H1 (cell line): ENCODE measurements around the gene EDEM1. TPM values are rescaled to one million over a fixed set of nuclear protein-coding genes. Genes with fewer than 3 reads are reported as not detected.

Experiments
- CTCF ChIA-PET: fragments of 300-600 bp; sonication (Branson Sonifier 250); formaldehyde crosslinking; loops from one replicate; lab custom pipeline; 2021; ENCODE audit not compliant: partially characterized antibody; lab: Charles Lee
- POLR2A ChIA-PET: fragments of 300-600 bp; sonication (Branson Sonifier 250); formaldehyde crosslinking; loops from one replicate; lab custom pipeline; 2021; ENCODE audit warnings: inconsistent platforms; ENCODE audit not compliant: partially characterized antibody; lab: Charles Lee
- DNase-seq, 2 experiments: peaks; one replicate each; pipeline versions ENCODE4 v3.0.0 to v3.0.0-alpha.2; 2010 to 2022; ENCODE audit warnings: low spot score in 2 of 2, low read depth in 1 of 2, mixed read lengths in 1 of 2
- FAIRE-seq: peaks from 2 replicates; lab custom pipeline; 2011; peaks lifted over from hg19 to GRCh38; lab: Jason Lieb, UNC
- H2AFZ ChIP-seq: 2 replicates; pipeline ENCODE4 v1.8.1; 2012; ENCODE audit warnings: low read length, inconsistent platforms
- H2AK5ac ChIP-seq: 2 replicates; pipeline ENCODE4 v1.6.1; 2013; ENCODE audit warnings: low read depth, low read length
- H2BK120ac ChIP-seq: replicated peaks from 2 replicates; pipeline ENCODE3; 2013; ENCODE audit warnings: low read depth, low read length, inconsistent platforms
- H2BK12ac ChIP-seq: 2 replicates; pipeline ENCODE4 v1.6.1; 2013; ENCODE audit warnings: low read depth, low read length
- H2BK15ac ChIP-seq: 2 replicates; pipeline ENCODE4 v1.6.1; 2013; ENCODE audit warnings: low read length
- H2BK20ac ChIP-seq: 2 replicates; pipeline ENCODE4 v1.6.1; 2013; ENCODE audit warnings: low read length
- H2BK5ac ChIP-seq: 2 replicates; pipeline ENCODE4 v1.6.1; 2013; ENCODE audit warnings: low read depth, low read length
- H3K14ac ChIP-seq: 2 replicates; pipeline ENCODE4 v1.6.1; 2013; ENCODE audit warnings: inconsistent platforms; ENCODE audit not compliant: insufficient read length
- H3K18ac ChIP-seq: 2 replicates; pipeline ENCODE4 v1.6.1; 2013; ENCODE audit warnings: low read length; ENCODE audit errors: extremely low read depth
- H3K23ac ChIP-seq: 2 replicates; pipeline ENCODE4 v1.6.1; 2013; ENCODE audit warnings: inconsistent platforms; ENCODE audit not compliant: insufficient read length
- H3K23me2 ChIP-seq: 2 replicates; pipeline ENCODE4 v1.6.1; 2013; ENCODE audit warnings: low read depth, low read length
- H3K27ac ChIP-seq: 2 replicates; pipeline ENCODE4 v1.6.1; 2011; ENCODE audit warnings: low read depth, low read length, inconsistent platforms
- H3K27me3 ChIP-seq, 4 experiments: replicated peaks in 1 of 4; 1 replicate in 1 of 4; 2 replicates in 3 of 4; pipeline versions ENCODE4 v1.6.1 to v1.8.1; 2011 to 2013; ENCODE audit warnings: low read length in 3 of 4, mild to moderate bottlenecking in 3 of 4, inconsistent platforms in 2 of 4, mixed read lengths in 2 of 4, moderate library complexity in 1 of 4; ENCODE audit not compliant: control insufficient read depth in 3 of 4, insufficient read depth in 3 of 4; ENCODE audit errors: extremely low read depth in 1 of 4
- H3K36me3 ChIP-seq, 4 experiments: 2 replicates each; pipeline versions ENCODE4 v1.6.1 to v1.8.1; 2011 to 2013; ENCODE audit warnings: mild to moderate bottlenecking in 4 of 4, low read length in 3 of 4, moderate library complexity in 2 of 4, control low read depth in 1 of 4, inconsistent platforms in 1 of 4; ENCODE audit not compliant: insufficient read depth in 4 of 4, control insufficient read depth in 2 of 4
- H3K4ac ChIP-seq: replicated peaks from 2 replicates; pipeline ENCODE3; 2013; ENCODE audit warnings: low read length, low read depth, mixed read lengths, inconsistent platforms; ENCODE audit not compliant: insufficient read length
- H3K4me1 ChIP-seq, 4 experiments: replicated peaks in 1 of 4; 1 replicate in 1 of 4; 2 replicates in 3 of 4; pipeline versions ENCODE4 v1.6.1 to v1.8.1; 2011 to 2013; ENCODE audit warnings: low read length in 3 of 4, inconsistent platforms in 2 of 4, mixed read lengths in 1 of 4; ENCODE audit not compliant: insufficient read depth in 4 of 4, control insufficient read depth in 3 of 4
- H3K4me2 ChIP-seq, 2 experiments: 2 replicates each; pipeline versions ENCODE4 v1.6.1 to v1.8.1; 2011 to 2013; ENCODE audit warnings: low read depth in 2 of 2, low read length in 2 of 2, control low read depth in 1 of 2, inconsistent platforms in 1 of 2, mild to moderate bottlenecking in 1 of 2; ENCODE audit not compliant: insufficient read depth in 1 of 2
- H3K4me3 ChIP-seq, 4 experiments: fragments of 200-600, 300-600 bp in 1 of 4; sonication (generic), shearing (Covaris generic), sonication (Bioruptor Twin) in 1 of 4; 2 replicates each; pipeline versions ENCODE4 v1.5.1 to v1.8.1; 2011 to 2016; ENCODE audit warnings: low read length in 4 of 4, low read depth in 3 of 4, control low read depth in 2 of 4, inconsistent platforms in 2 of 4, mild to moderate bottlenecking in 2 of 4, mixed read lengths in 1 of 4, moderate library complexity in 1 of 4; ENCODE audit not compliant: insufficient read depth in 2 of 4; ENCODE audit errors: extremely low read depth in 1 of 4
- H3K56ac ChIP-seq: replicated peaks from 2 replicates; pipeline ENCODE3; 2013; ENCODE audit warnings: low read depth, mild to moderate bottlenecking, mixed read lengths, low read length, inconsistent platforms; ENCODE audit not compliant: insufficient read length
- H3K79me1 ChIP-seq: 2 replicates; pipeline ENCODE4 v1.6.1; 2013; ENCODE audit warnings: low read depth, low read length, control low read depth
- H3K79me2 ChIP-seq, 2 experiments: 2 replicates each; pipeline versions ENCODE4 v1.6.1 to v1.8.1; 2012 to 2013; ENCODE audit warnings: low read length in 2 of 2, mild to moderate bottlenecking in 2 of 2, inconsistent platforms in 1 of 2; ENCODE audit not compliant: insufficient read depth in 2 of 2, control insufficient read depth in 1 of 2
- H3K9ac ChIP-seq, 4 experiments: replicated peaks in 1 of 4; 1 replicate in 1 of 4; 2 replicates in 3 of 4; pipeline versions ENCODE4 v1.6.1 to v1.8.1; 2011 to 2013; ENCODE audit warnings: low read depth in 3 of 4, low read length in 3 of 4, control low read depth in 2 of 4, mild to moderate bottlenecking in 2 of 4, moderate library complexity in 2 of 4, inconsistent platforms in 1 of 4; ENCODE audit errors: extremely low read depth in 1 of 4
- H3K9me3 ChIP-seq, 2 experiments: 2 replicates each; pipeline versions ENCODE4 v1.6.1 to v1.8.1; 2012 to 2013; ENCODE audit warnings: mild to moderate bottlenecking in 2 of 2, moderate library complexity in 2 of 2, control low read depth in 1 of 2, inconsistent platforms in 1 of 2, low read depth in 1 of 2, low read length in 1 of 2, mixed read lengths in 1 of 2; ENCODE audit not compliant: insufficient read depth in 2 of 2
- H4K20me1 ChIP-seq, 2 experiments: replicated peaks in 1 of 2; 2 replicates each; pipeline versions ENCODE3 to v1.8.1; 2011 to 2013; ENCODE audit warnings: inconsistent platforms in 2 of 2, low read length in 2 of 2, mild to moderate bottlenecking in 1 of 2; ENCODE audit not compliant: insufficient read depth in 2 of 2, control insufficient read depth in 1 of 2
- H4K5ac ChIP-seq: 2 replicates; pipeline ENCODE4 v1.6.1; 2013; ENCODE audit warnings: low read length, low read depth, mixed read lengths, inconsistent platforms; ENCODE audit not compliant: insufficient read length
- H4K8ac ChIP-seq: 2 replicates; pipeline ENCODE4 v1.8.0; 2013; ENCODE audit warnings: mild to moderate bottlenecking, moderate library complexity, low read length, inconsistent platforms; ENCODE audit not compliant: insufficient read depth; ENCODE audit errors: extremely low read depth
- H4K91ac ChIP-seq: replicated peaks from 2 replicates; pipeline ENCODE3; 2013; ENCODE audit warnings: low read length, mixed read lengths, inconsistent platforms; ENCODE audit not compliant: insufficient read length
- CBX8 ChIP-seq: fragments of 300-800, 300-1000 bp; sonication (generic); IDR thresholded peaks from 2 replicates; pipeline ENCODE4 v1.7.1; 2016; ENCODE audit warnings: low read depth, low read length, borderline replicate concordance
- FOSL1 ChIP-seq: IDR thresholded peaks from 2 replicates; pipeline ENCODE4 v1.6.1; 2011; ENCODE audit warnings: mild to moderate bottlenecking, low read depth, low read length, moderate library complexity; ENCODE audit not compliant: insufficient read depth
- MAFK ChIP-seq: IDR thresholded peaks from 2 replicates; pipeline ENCODE4 v1.6.1; 2012; ENCODE audit warnings: low read depth, mild to moderate bottlenecking, improper control_type of control experiment, low read length
- NANOG ChIP-seq: IDR thresholded peaks from 2 replicates; pipeline ENCODE4 v1.6.1; 2011; ENCODE audit warnings: low read length, low read depth, mild to moderate bottlenecking, inconsistent platforms; ENCODE audit not compliant: insufficient read depth, poor library complexity, severe bottlenecking
- PHF8 ChIP-seq: fragments of 200-600 bp; sonication (generic); conservative IDR thresholded peaks from 2 replicates; pipeline ENCODE4 v1.7.1; 2012; ENCODE audit warnings: low read depth, mild to moderate bottlenecking, inconsistent platforms, low read length, moderate library complexity
- RNF2 ChIP-seq: fragments of 200-900, 300-1000 bp; sonication (generic); IDR thresholded peaks from 2 replicates; pipeline ENCODE4 v1.7.1; 2016; ENCODE audit warnings: borderline replicate concordance, low read depth, mild to moderate bottlenecking, antibody characterized with exemption, low read length; ENCODE audit not compliant: poor library complexity, severe bottlenecking; ENCODE audit errors: missing control alignments
- WGBS, 2 experiments: shearing (Covaris generic) in 1 of 2; methylation state at CpG; one replicate each; pipeline versions ENCODE4 v1.1.6 to v1.1.7; 2013 to 2015; ENCODE audit warnings: low lambda C conversion rate in 2 of 2, mixed read lengths in 2 of 2, inconsistent platforms in 1 of 2, low coverage in 1 of 2, missing lambda C conversion rate in 1 of 2; ENCODE audit not compliant: insufficient replicate concordance in 2 of 2, insufficient coverage in 1 of 2, insufficient read length in 1 of 2; ENCODE audit errors: extremely low coverage in 1 of 2, missing lambda C conversion rate in 1 of 2; 5-methylcytosine and 5-hydroxymethylcytosine counted together
- polyA plus RNA-seq, 7 experiments: library from polyadenylated mRNA; depleted of rRNA in 3 of 7; stranded (reverse) in 5 of 7; unstranded in 2 of 7; fragments of >200 nt in 5 of 7; fragments of 200-250 nt in 2 of 7; gene quantifications; 1 replicate in 5 of 7; 2 replicates in 1 of 7; 4 replicates in 1 of 7; pipeline versions ENCODE4 v1.2.1 to v1.2.3, GENCODE V29; 2011 to 2013; ENCODE audit warnings: missing spikeins in 2 of 7, mixed read lengths in 2 of 7
- total RNA-seq: library from RNA; stranded (reverse); fragmentation: NEBNext Ultra II Directional; extraction: Animal tissue kit (Norgen Biotek cat#: 25700); gene quantifications from 2 replicates; pipeline ENCODE4 v1.2.1, GENCODE V29; 2021
- TF ChIP-seq, protein P1 (sequence below): IDR thresholded peaks from 2 replicates; pipeline ENCODE4 v1.6.1; 2012; ENCODE audit warnings: inconsistent platforms
- TF ChIP-seq, protein P2 (sequence below): IDR thresholded peaks from 2 replicates; pipeline ENCODE4 v1.6.1; 2012; ENCODE audit warnings: low read length, inconsistent platforms

EDEM1 gene
- total and polyA plus RNA-seq, 2 of the 8 experiments (the other 6 are each of a cell fraction or from before 2014, with no cell fraction given), result 4.8 to 16.4 TPM

DNA sequence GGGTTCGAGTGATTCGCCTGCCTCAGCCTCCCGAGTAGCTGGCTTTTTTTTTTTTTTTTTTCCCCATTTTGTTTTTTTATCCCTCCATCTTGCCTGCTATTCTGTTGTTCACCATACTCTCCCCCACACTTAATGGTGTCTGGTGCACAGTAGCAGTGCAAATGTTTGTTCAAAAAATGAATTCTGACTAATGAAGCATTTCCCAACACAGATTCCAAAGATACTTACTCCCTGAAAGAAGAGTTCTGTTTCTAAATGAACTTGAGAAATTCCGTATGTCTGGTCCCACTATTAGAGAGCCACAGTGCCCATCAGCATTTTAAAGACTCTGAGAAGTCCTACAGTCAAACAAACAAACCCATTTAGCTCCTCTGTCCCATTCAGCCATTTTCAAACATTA is 9.5 kb downstream of the EDEM1 start:
- no peak overlapping the region; the same call in 1 of the 2 replicates for H2BK12ac ChIP-seq
- no peaks in the 10 kb centered on the region for H3K9me3 ChIP-seq
- H2BK120ac ChIP-seq, result no peak overlapping the region
- H4K5ac ChIP-seq, result peak overlapping the region; percentile 55
- no peak overlapping the region for H3K23ac ChIP-seq
- no peak overlapping the region for H3K18ac ChIP-seq
- H3K9ac ChIP-seq, result no peak overlapping the region
- H4K20me1 ChIP-seq, result no peaks in the 10 kb centered on the region
- H3K79me1 ChIP-seq, result peaks cover 4% of the 10 kb centered on the region; the same call in 1 of the 2 replicates
- H3K79me2 ChIP-seq, result peaks cover 0 to 30% of the 10 kb centered on the region in 2 experiments; a peak in 3 of 4 replicates
- H2AK5ac ChIP-seq, result no peak overlapping the region; the same call in 1 of the 2 replicates
- H3K27ac ChIP-seq, result peak overlapping the region; percentile 46; the same call in 1 of the 2 replicates
- FAIRE-seq, result no peak
- no peak overlapping the region for H4K91ac ChIP-seq
- H3K14ac ChIP-seq, result no peak overlapping the region
- no peak overlapping the region for H3K4me2 ChIP-seq
- ChIA-PET POLR2A (interaction anchor here (0.7 to 5.8 kb wide), 4 partner anchors 11 to 118 kb away, joined by 3 to 46 read pairs (median 4); partner anchors contain the start of gene EDEM1), CTCF (interaction anchor here (1.2 to 1.9 kb wide), 5 partner anchors 9 to 850 kb away, joined by 3 to 6 read pairs (median 5); no protein-coding TSS in a partner anchor)
- peak overlapping the region; percentile 32; the same call in 1 of the 2 replicates for H2BK5ac ChIP-seq
- no peak overlapping the region for H3K4ac ChIP-seq
- no peaks in the 10 kb centered on the region for H3K23me2 ChIP-seq
- no peak for DNase-seq
- WGBS, 2 experiments, result 91% methylated on average over 4 of the region's 4 CpGs; no CpG with 5 or more reads in 1 of the 2 experiments
- peaks cover 0 to 7% (median 5%) of the 10 kb centered on the region in 4 experiments; a peak in 5 of 7 replicates for H3K4me1 ChIP-seq
- no peaks in the 10 kb centered on the region for H3K27me3 ChIP-seq
- H3K56ac ChIP-seq, result no peak overlapping the region
- no peak overlapping the region for H2BK15ac ChIP-seq
- no peak overlapping the region for H2BK20ac ChIP-seq
- H2AFZ ChIP-seq, result no peak overlapping the region
- no peak overlapping the region for H4K8ac ChIP-seq
- peaks cover 0 to 14% (median 3%) of the 10 kb centered on the region in 4 experiments; a peak in 3 of 8 replicates for H3K36me3 ChIP-seq
- H3K4me3 ChIP-seq, result no peak overlapping the region
- TF ChIP-seq PHF8, result no peak
- TF ChIP-seq, protein P1, sequence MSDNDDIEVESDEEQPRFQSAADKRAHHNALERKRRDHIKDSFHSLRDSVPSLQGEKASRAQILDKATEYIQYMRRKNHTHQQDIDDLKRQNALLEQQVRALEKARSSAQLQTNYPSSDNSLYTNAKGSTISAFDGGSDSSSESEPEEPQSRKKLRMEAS, result no peak
- TF ChIP-seq, protein P2, sequence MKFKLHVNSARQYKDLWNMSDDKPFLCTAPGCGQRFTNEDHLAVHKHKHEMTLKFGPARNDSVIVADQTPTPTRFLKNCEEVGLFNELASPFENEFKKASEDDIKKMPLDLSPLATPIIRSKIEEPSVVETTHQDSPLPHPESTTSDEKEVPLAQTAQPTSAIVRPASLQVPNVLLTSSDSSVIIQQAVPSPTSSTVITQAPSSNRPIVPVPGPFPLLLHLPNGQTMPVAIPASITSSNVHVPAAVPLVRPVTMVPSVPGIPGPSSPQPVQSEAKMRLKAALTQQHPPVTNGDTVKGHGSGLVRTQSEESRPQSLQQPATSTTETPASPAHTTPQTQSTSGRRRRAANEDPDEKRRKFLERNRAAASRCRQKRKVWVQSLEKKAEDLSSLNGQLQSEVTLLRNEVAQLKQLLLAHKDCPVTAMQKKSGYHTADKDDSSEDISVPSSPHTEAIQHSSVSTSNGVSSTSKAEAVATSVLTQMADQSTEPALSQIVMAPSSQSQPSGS, result no peak
- no peak for TF ChIP-seq MAFK
- no peak for TF ChIP-seq CBX8
- no peak for TF ChIP-seq RNF2
- TF ChIP-seq FOSL1, result no peak
- no peak for TF ChIP-seq NANOG
